Endodermal cell (in vitro differentiated cells): ENCODE measurements around the gene PARM1. TPM values are rescaled to one million over a fixed set of nuclear protein-coding genes. Genes with fewer than 3 reads are reported as not detected.

Experiments used
- DNase-seq: peaks from one replicate; pipeline ENCODE4 v3.0.0-alpha.2; 2017
- H3K27ac ChIP-seq: 2 replicates; pipeline ENCODE4 v1.5.1; 2013; ENCODE audit warnings: mild to moderate bottlenecking, low read depth, low read length, moderate library complexity
- H3K27me3 ChIP-seq: 2 replicates; pipeline ENCODE4 v1.6.1; 2013; ENCODE audit warnings: mild to moderate bottlenecking, low read length, moderate library complexity; ENCODE audit not compliant: insufficient read depth, control insufficient read depth, poor library complexity, severe bottlenecking
- H3K36me3 ChIP-seq: 2 replicates; pipeline ENCODE4 v1.7.0; 2013; ENCODE audit warnings: mild to moderate bottlenecking, low read length, moderate library complexity; ENCODE audit not compliant: control insufficient read depth, insufficient read depth
- H3K4me1 ChIP-seq: one replicate; pipeline ENCODE4 v1.7.0; 2013; ENCODE audit warnings: low read length; ENCODE audit not compliant: control insufficient read depth, insufficient read depth
- H3K4me3 ChIP-seq: 2 replicates; pipeline ENCODE4 v1.5.1; 2013; ENCODE audit warnings: mild to moderate bottlenecking, low read length, moderate library complexity
- H3K9ac ChIP-seq: 2 replicates; pipeline ENCODE4 v1.6.1; 2013; ENCODE audit warnings: mild to moderate bottlenecking, low read length, moderate library complexity; ENCODE audit not compliant: poor library complexity, severe bottlenecking; ENCODE audit errors: extremely low read depth
- H3K9me3 ChIP-seq: 2 replicates; pipeline ENCODE4 v1.6.1; 2013; ENCODE audit warnings: mild to moderate bottlenecking, low read length, moderate library complexity; ENCODE audit not compliant: control insufficient read depth
- H3K27ac Mint-ChIP-seq: 2 replicates; pipeline ENCODE4 v1.8.0; 2020; ENCODE audit warnings: mixed read lengths
- H3K27me3 Mint-ChIP-seq: 2 replicates; pipeline ENCODE4 v1.8.0; 2021; ENCODE audit warnings: mild to moderate bottlenecking, mixed read lengths; ENCODE audit not compliant: insufficient read depth
- H3K36me3 Mint-ChIP-seq: 2 replicates; pipeline ENCODE4 v1.8.0; 2020; ENCODE audit warnings: low read depth, mixed read lengths
- H3K4me1 Mint-ChIP-seq: 2 replicates; pipeline ENCODE4 v1.8.0; 2020; ENCODE audit warnings: mixed read lengths
- H3K4me3 Mint-ChIP-seq: 2 replicates; pipeline ENCODE4 v1.8.0; 2020; ENCODE audit warnings: mild to moderate bottlenecking, moderate library complexity, mixed read lengths
- H3K9me3 Mint-ChIP-seq: 2 replicates; pipeline ENCODE4 v1.8.0; 2020; ENCODE audit warnings: mild to moderate bottlenecking, mixed read lengths
- CTCF ChIP-seq: fragments of 200-600 bp; sonication (generic); conservative IDR thresholded peaks from 2 replicates; pipeline ENCODE4 v1.5.0; 2021; ENCODE audit warnings: antibody characterized with exemption, mild to moderate bottlenecking
- WGBS, 2 experiments: methylation state at CpG; one replicate each; pipeline versions ENCODE4 v1.1.5 to v1.1.7; 2013; ENCODE audit warnings: missing lambda C conversion rate in 2 of 2, mixed read lengths in 1 of 2; ENCODE audit not compliant: insufficient coverage in 1 of 2, insufficient read length in 1 of 2; 5-methylcytosine and 5-hydroxymethylcytosine counted together
- total RNA-seq, 2 donors: library from RNA; stranded (reverse); fragmentation: NEBNext Ultra II Directional in 1 of 2; extraction: Animal tissue kit (Norgen Biotek cat#: 25700) in 1 of 2; gene quantifications; 2 replicates in 1 of 2; 3 replicates in 1 of 2; pipeline ENCODE4 v1.2.1, GENCODE V29; 2021

Gene PARM1
- total RNA-seq, 2 donors from 2014 or later = 0.13 to 1.1 TPM

- H3K4me3 ChIP-seq = no peak overlapping the region
- Mint-ChIP-seq H3K4me3 (no peak overlapping the region), H3K27ac (no peak overlapping the region), H3K27me3 (peaks cover 4% of the 10 kb centered on the region), H3K36me3 (no peaks in the 10 kb centered on the region), H3K4me1 (peaks cover 2% of the 10 kb centered on the region), H3K9me3 (no peaks in the 10 kb centered on the region)
- H3K36me3 ChIP-seq = no peaks in the 10 kb centered on the region
- H3K4me1 ChIP-seq = no peaks in the 10 kb centered on the region
- no peak for DNase-seq
- WGBS, 2 experiments = 85% methylated on average over 1 of the region's 1 CpG; no CpG with 5 or more reads in 1 of the 2 experiments
- TF ChIP-seq CTCF = no peak
- no peaks in the 10 kb centered on the region for H3K27me3 ChIP-seq
- H3K27ac ChIP-seq = no peak overlapping the region
- H3K9ac ChIP-seq = no peak overlapping the region
- H3K9me3 ChIP-seq = no peaks in the 10 kb centered on the region
Measured at GRCh38 chr4:75053352-75053751, 120.4 kb downstream of the PARM1 start.

GRCh38 chr4:75054078-75054477 lies 121.2 kb downstream of the PARM1 start:
- WGBS, 2 experiments = 85 to 97% methylated on average over 3 of the region's 3 CpGs
- Mint-ChIP-seq H3K27ac (no peak overlapping the region), H3K4me3 (no peak overlapping the region), H3K9me3 (no peaks in the 10 kb centered on the region), H3K27me3 (peaks cover 4% of the 10 kb centered on the region), H3K36me3 (no peaks in the 10 kb centered on the region), H3K4me1 (no peaks in the 10 kb centered on the region)
- Histone ChIP-seq H3K9me3 (no peaks in the 10 kb centered on the region), H3K36me3 (no peaks in the 10 kb centered on the region), H3K4me3 (no peak overlapping the region), H3K9ac (no peak overlapping the region), H3K4me1 (no peaks in the 10 kb centered on the region), H3K27ac (no peak overlapping the region), H3K27me3 (no peaks in the 10 kb centered on the region)
- DNase-seq = no peak
- TF ChIP-seq CTCF = no peak

GRCh38 chr4:75056277-75056676 lies 123.4 kb downstream of the PARM1 start:
- Histone ChIP-seq H3K4me1 (no peaks in the 10 kb centered on the region), H3K36me3 (no peaks in the 10 kb centered on the region), H3K4me3 (no peak overlapping the region), H3K27me3 (no peaks in the 10 kb centered on the region), H3K9me3 (no peaks in the 10 kb centered on the region), H3K27ac (no peak overlapping the region), H3K9ac (no peak overlapping the region)
- peaks cover 4% of the 10 kb centered on the region for H3K27me3 Mint-ChIP-seq
- H3K27ac Mint-ChIP-seq = no peak overlapping the region
- no peak overlapping the region for H3K4me3 Mint-ChIP-seq
- WGBS, 2 experiments = 82 to 95% methylated on average over 4 of the region's 4 CpGs
- no peak for DNase-seq
- no peaks in the 10 kb centered on the region for H3K4me1 Mint-ChIP-seq
- H3K9me3 Mint-ChIP-seq = no peaks in the 10 kb centered on the region
- TF ChIP-seq CTCF = no peak
- no peaks in the 10 kb centered on the region for H3K36me3 Mint-ChIP-seq
